Measurements from ENCODE around the gene TAB2. TPM values are rescaled to one million over a fixed set of nuclear protein-coding genes. Genes with fewer than 3 reads are reported as not detected.

Gene TAB2
- total and polyA plus RNA-seq, 2 of the 8 experiments (the other 6 are each of a cell fraction or from before 2014, with no cell fraction given) = 40.4 to 63.0 TPM

GRCh38 chr6:149459761-149460160 is 142.2 kb downstream of the TAB2 start:
- ChIA-PET CTCF (ENCODE audit: partially characterized antibody) (interaction anchor here (0.7 to 1.9 kb wide), 3 partner anchors 9 to 378 kb away, joined by 3 to 5 read pairs (median 4); no protein-coding TSS in a partner anchor), POLR2A (ENCODE audit: partially characterized antibody) (no interaction called here)
- H3K27me3 ChIP-seq (replicated peaks in 1 of 4; ENCODE audit: control insufficient read depth in 3 of 4, extremely low read depth in 1 of 4, insufficient read depth in 3 of 4, low read length in 3 of 4) = no peaks in the 10 kb centered on the region
- H3K9ac ChIP-seq (replicated peaks in 1 of 4; ENCODE audit: extremely low read depth in 1 of 4, low read depth in 3 of 4, low read length in 3 of 4) = no peak overlapping the region
- no peaks in the 10 kb centered on the region for H3K79me1 ChIP-seq (ENCODE audit: low read depth, low read length)
- no peaks in the 10 kb centered on the region for H3K36me3 ChIP-seq (ENCODE audit: control insufficient read depth in 2 of 4, insufficient read depth in 4 of 4, low read length in 3 of 4)
- no peaks in the 10 kb centered on the region for H3K23me2 ChIP-seq (ENCODE audit: low read depth, low read length)
- H3K4ac ChIP-seq (replicated peaks; ENCODE audit: insufficient read length, low read depth, low read length) = no peak overlapping the region
- no peaks in the 10 kb centered on the region for H4K20me1 ChIP-seq (replicated peaks in 1 of 2; ENCODE audit: control insufficient read depth in 1 of 2, insufficient read depth in 2 of 2, low read length in 2 of 2)
- no peak overlapping the region for H4K8ac ChIP-seq (ENCODE audit: extremely low read depth, insufficient read depth, low read length)
- no peak overlapping the region for H2BK12ac ChIP-seq (ENCODE audit: low read depth, low read length)
- H2BK120ac ChIP-seq (replicated peaks; ENCODE audit: low read depth, low read length) = no peak overlapping the region
- no peak overlapping the region for H2AFZ ChIP-seq (ENCODE audit: low read length)
- no peak overlapping the region for H3K23ac ChIP-seq (ENCODE audit: insufficient read length)
- no peak overlapping the region for H2BK15ac ChIP-seq (ENCODE audit: low read length)
- H3K79me2 ChIP-seq (ENCODE audit: control insufficient read depth in 1 of 2, insufficient read depth in 2 of 2, low read length in 2 of 2) = no peaks in the 10 kb centered on the region
- no peak overlapping the region for H3K14ac ChIP-seq (ENCODE audit: insufficient read length)
- no peak overlapping the region for H3K4me3 ChIP-seq (ENCODE audit: extremely low read depth in 1 of 4, insufficient read depth in 2 of 4, low read depth in 3 of 4, low read length in 4 of 4)
- no peak for DNase-seq (ENCODE audit: low read depth in 1 of 2, low spot score in 2 of 2)
- H2BK20ac ChIP-seq (ENCODE audit: low read length) = no peak overlapping the region
- no peak overlapping the region for H3K27ac ChIP-seq (ENCODE audit: low read depth, low read length)
- H3K4me2 ChIP-seq (ENCODE audit: insufficient read depth in 1 of 2, low read depth in 2 of 2, low read length in 2 of 2) = no peak overlapping the region
- no peak overlapping the region for H3K56ac ChIP-seq (replicated peaks; ENCODE audit: insufficient read length, low read depth, low read length)
- H3K9me3 ChIP-seq (ENCODE audit: insufficient read depth in 2 of 2, low read depth in 1 of 2, low read length in 1 of 2) = no peaks in the 10 kb centered on the region
- H4K5ac ChIP-seq (ENCODE audit: insufficient read length, low read depth, low read length) = no peak overlapping the region
- H2AK5ac ChIP-seq (ENCODE audit: low read depth, low read length) = no peak overlapping the region
- H4K91ac ChIP-seq (replicated peaks; ENCODE audit: insufficient read length, low read length) = no peak overlapping the region
- H3K4me1 ChIP-seq (replicated peaks in 1 of 4; ENCODE audit: control insufficient read depth in 3 of 4, insufficient read depth in 4 of 4, low read length in 3 of 4) = no peaks in the 10 kb centered on the region
- 69% methylated on average over 5 of the region's 5 CpGs; no CpG with 5 or more reads in 1 of the 2 experiments for WGBS, 2 experiments (ENCODE audit: extremely low coverage in 1 of 2, insufficient coverage in 1 of 2, insufficient read length in 1 of 2, insufficient replicate concordance in 2 of 2, low coverage in 1 of 2, low lambda C conversion rate in 2 of 2, missing lambda C conversion rate in 1 of 2)
- no peak overlapping the region for H2BK5ac ChIP-seq (ENCODE audit: low read depth, low read length)
- no peak for FAIRE-seq
- H3K18ac ChIP-seq (ENCODE audit: extremely low read depth, low read length) = no peak overlapping the region
- TF ChIP-seq ASH2L (IDR thresholded peaks at IDR 0.05; ENCODE audit: low read length) (no peak), YY1 (IDR thresholded peaks at IDR 0.05; ENCODE audit: low read depth, low read length) (no peak)
